OCI-LY7 (cell line): ENCODE data around the gene FMNL2. TPM values are rescaled to one million over a fixed set of nuclear protein-coding genes. Genes with fewer than 3 reads are reported as not detected.
A peak's percentile ranks its signal among the peaks of the same experiment; 100 is the strongest.

Source experiments
- BruUV-seq: library from RNA; stranded (reverse); fragments of 400-500 nt; replicated peaks from 2 replicates; lab custom pipeline; 2021; lab: Mats Ljungman, UMichigan
- CTCF ChIA-PET: fragments of 300-600 bp; sonication (Branson Sonifier 250); formaldehyde crosslinking; loops from one replicate; lab custom pipeline; 2022; ENCODE audit warnings: antibody characterized with exemption; ENCODE audit not compliant: unreplicated experiment; lab: Charles Lee
- POLR2A ChIA-PET: fragments of 300-600 bp; sonication (Branson Sonifier 250); formaldehyde crosslinking; loops from one replicate; lab custom pipeline; 2022; ENCODE audit warnings: antibody characterized with exemption; lab: Charles Lee
- DNase-seq: peaks from one replicate; pipeline ENCODE4 v3.0.0-alpha.2; 2015; ENCODE audit warnings: low spot score
- H2AFZ ChIP-seq: fragments of 200-600 bp; sonication (generic), shearing (Covaris generic); 2 replicates; pipeline ENCODE4 v1.6.1; 2014; ENCODE audit warnings: mild to moderate bottlenecking, antibody characterized with exemption, low read length, moderate library complexity
- H3K27ac ChIP-seq: fragments of 200-600 bp; sonication (generic); 2 replicates; pipeline ENCODE4 v1.5.1; 2014; ENCODE audit warnings: mixed run types, low read depth, mild to moderate bottlenecking, moderate library complexity, low read length, inconsistent platforms; ENCODE audit not compliant: poor library complexity, severe bottlenecking
- H3K36me3 ChIP-seq: fragments of 200-600 bp; sonication (generic); 2 replicates; pipeline ENCODE4 v1.6.1; 2014; ENCODE audit warnings: mild to moderate bottlenecking, antibody characterized with exemption, low read length, moderate library complexity, mixed read lengths; ENCODE audit not compliant: insufficient read depth
- H3K4me1 ChIP-seq: fragments of 200-600 bp; sonication (generic); 2 replicates; pipeline ENCODE4 v1.5.1; 2014; ENCODE audit warnings: mild to moderate bottlenecking, low read length; ENCODE audit not compliant: insufficient read depth, poor library complexity, severe bottlenecking
- H3K4me2 ChIP-seq: fragments of 200-600 bp; sonication (generic); 2 replicates; pipeline ENCODE4 v1.6.1; 2014; ENCODE audit warnings: mild to moderate bottlenecking, low read length
- H3K4me3 ChIP-seq: fragments of 200-600 bp; sonication (generic); 2 replicates; pipeline ENCODE4 v1.5.1; 2014; ENCODE audit warnings: mild to moderate bottlenecking, low read depth, low read length; ENCODE audit not compliant: poor library complexity, severe bottlenecking
- H3K79me2 ChIP-seq: fragments of 200-600 bp; sonication (generic); 2 replicates; pipeline ENCODE4 v1.6.1; 2016; ENCODE audit warnings: low read depth, mild to moderate bottlenecking, low read length, moderate library complexity, mixed read lengths; ENCODE audit not compliant: insufficient read depth
- H3K9me2 ChIP-seq: fragments of 200-600 bp; sonication (generic); 2 replicates; pipeline ENCODE4 v1.6.1; 2016; ENCODE audit warnings: mild to moderate bottlenecking, low read length, mixed read lengths; ENCODE audit not compliant: insufficient read depth
- H3K9me3 ChIP-seq: fragments of 200-600 bp; sonication (generic); 2 replicates; pipeline ENCODE4 v1.6.1; 2014; ENCODE audit warnings: mild to moderate bottlenecking, mixed run types, low read length, mixed read lengths
- H4K20me1 ChIP-seq: fragments of 200-600 bp; sonication (generic); 2 replicates; pipeline ENCODE4 v1.6.1; 2014; ENCODE audit warnings: mild to moderate bottlenecking, antibody characterized with exemption, low read length, moderate library complexity, mixed read lengths; ENCODE audit not compliant: insufficient read depth
- EZH2phosphoT487 ChIP-seq: fragments of 200-600 bp; sonication (generic); IDR thresholded peaks from 2 replicates; pipeline ENCODE4 v1.6.1; 2018; ENCODE audit warnings: low read depth, borderline replicate concordance, mild to moderate bottlenecking, mixed run types, antibody characterized with exemption, low read length, moderate library complexity, mixed read lengths
- intact Hi-C: fragments of 100-400 bp; cut with micrococcal nuclease; formaldehyde crosslinking; loops from one replicate; pipeline ENCODE4 v1.10.0; 2022; ENCODE audit not compliant: unreplicated experiment
- total RNA-seq, 2 experiments: library from RNA; depleted of rRNA in 1 of 2; stranded (reverse); fragments of >200 nt in 1 of 2; shearing (Covaris generic) in 1 of 2; gene quantifications; 2 replicates each; pipeline ENCODE4 v1.2.3, GENCODE V29; 2014 to 2022
- TF ChIP-seq, protein P1 (sequence below): fragments of 200-600 bp; sonication (generic); conservative IDR thresholded peaks from 2 replicates; pipeline ENCODE4 v1.5.1; 2014; ENCODE audit warnings: mild to moderate bottlenecking, antibody characterized with exemption, low read length, moderate library complexity, mixed read lengths

FMNL2 gene
- total RNA-seq, 2 experiments from 2014 or later: 0.03 to 0.21 TPM

DNA sequence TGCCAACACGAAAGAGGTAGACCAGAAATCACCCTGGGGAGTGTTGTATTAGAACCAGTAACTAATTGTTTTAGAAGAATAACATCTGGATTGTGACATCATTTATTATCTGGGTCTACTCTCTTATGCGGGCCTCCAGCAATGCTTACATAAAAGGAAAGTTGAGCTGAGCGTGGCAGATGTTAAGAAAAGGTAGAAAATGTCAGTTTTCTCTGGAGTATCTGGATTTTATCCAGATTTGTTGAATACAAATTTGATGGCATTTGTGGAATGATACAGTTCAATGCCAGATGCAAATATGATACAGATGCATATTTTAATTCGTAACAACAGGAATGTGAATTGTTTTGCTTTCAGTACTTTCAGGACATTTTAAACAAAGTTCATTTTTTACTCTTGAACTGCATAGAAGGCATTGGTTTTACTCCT is 292.0 kb downstream of the FMNL2 start:
- ChIA-PET POLR2A (interaction anchor here (0.6 to 0.7 kb wide), 2 partner anchors 578 to 1331 kb away, joined by 3 to 5 read pairs; no protein-coding TSS in a partner anchor), CTCF (no interaction called here)
- Histone ChIP-seq H3K36me3 (no peaks in the 10 kb centered on the region), H3K4me2 (no peak overlapping the region), H3K4me1 (no peaks in the 10 kb centered on the region), H3K9me3 (no peaks in the 10 kb centered on the region), H3K27ac (no peak overlapping the region), H2AFZ (no peak overlapping the region), H3K79me2 (no peaks in the 10 kb centered on the region), H4K20me1 (no peaks in the 10 kb centered on the region), H3K4me3 (no peak overlapping the region), H3K9me2 (no peaks in the 10 kb centered on the region)
- intact Hi-C loops: no loop called here
- no TSS peak for BruUV-seq
- TF ChIP-seq EZH2phosphoT487: no peak
- TF ChIP-seq, protein P1, sequence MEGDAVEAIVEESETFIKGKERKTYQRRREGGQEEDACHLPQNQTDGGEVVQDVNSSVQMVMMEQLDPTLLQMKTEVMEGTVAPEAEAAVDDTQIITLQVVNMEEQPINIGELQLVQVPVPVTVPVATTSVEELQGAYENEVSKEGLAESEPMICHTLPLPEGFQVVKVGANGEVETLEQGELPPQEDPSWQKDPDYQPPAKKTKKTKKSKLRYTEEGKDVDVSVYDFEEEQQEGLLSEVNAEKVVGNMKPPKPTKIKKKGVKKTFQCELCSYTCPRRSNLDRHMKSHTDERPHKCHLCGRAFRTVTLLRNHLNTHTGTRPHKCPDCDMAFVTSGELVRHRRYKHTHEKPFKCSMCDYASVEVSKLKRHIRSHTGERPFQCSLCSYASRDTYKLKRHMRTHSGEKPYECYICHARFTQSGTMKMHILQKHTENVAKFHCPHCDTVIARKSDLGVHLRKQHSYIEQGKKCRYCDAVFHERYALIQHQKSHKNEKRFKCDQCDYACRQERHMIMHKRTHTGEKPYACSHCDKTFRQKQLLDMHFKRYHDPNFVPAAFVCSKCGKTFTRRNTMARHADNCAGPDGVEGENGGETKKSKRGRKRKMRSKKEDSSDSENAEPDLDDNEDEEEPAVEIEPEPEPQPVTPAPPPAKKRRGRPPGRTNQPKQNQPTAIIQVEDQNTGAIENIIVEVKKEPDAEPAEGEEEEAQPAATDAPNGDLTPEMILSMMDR: no peak
- DNase-seq: no peak

DNA sequence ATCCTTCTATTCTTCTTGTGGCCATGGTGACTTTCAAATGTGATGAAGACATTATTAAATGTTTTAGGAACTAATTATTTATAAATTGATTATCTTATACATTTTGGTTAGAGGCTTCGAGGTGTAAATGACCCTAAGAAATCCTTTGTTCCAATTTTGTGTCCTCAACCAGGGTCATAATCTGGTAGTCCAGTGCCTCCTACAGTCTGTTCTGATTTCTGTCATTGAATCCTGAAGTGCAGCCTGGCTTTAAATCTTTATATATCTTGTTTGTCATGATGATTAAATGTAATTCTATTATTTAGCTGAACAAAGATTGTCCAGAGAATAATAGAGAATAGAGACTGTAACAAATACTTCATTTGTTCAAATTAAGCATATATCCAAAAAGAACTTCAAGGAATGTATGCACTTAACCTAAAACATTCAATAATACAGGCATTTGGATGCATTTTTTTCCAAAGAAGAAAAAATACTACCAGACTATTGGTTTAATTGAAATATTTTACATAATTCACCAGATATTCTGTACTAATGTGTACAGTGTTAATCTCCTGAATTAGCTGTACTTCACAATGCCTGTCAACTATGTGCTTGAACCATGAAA is 292.5 kb downstream of the FMNL2 start:
- no peaks in the 10 kb centered on the region for H3K4me1 ChIP-seq
- no peak for DNase-seq
- no peaks in the 10 kb centered on the region for H3K79me2 ChIP-seq
- H3K9me2 ChIP-seq: no peaks in the 10 kb centered on the region
- H3K9me3 ChIP-seq: no peaks in the 10 kb centered on the region
- no peaks in the 10 kb centered on the region for H3K36me3 ChIP-seq
- no TSS peak for BruUV-seq
- POLR2A ChIA-PET: no interaction called here
- no peak overlapping the region for H3K4me3 ChIP-seq
- H2AFZ ChIP-seq: no peak overlapping the region
- CTCF ChIA-PET: no interaction called here
- H3K4me2 ChIP-seq: no peak overlapping the region
- no peaks in the 10 kb centered on the region for H4K20me1 ChIP-seq
- TF ChIP-seq, protein P1: peak; percentile 60; the same call in 1 of the 2 replicates
- TF ChIP-seq EZH2phosphoT487: no peak
- intact Hi-C loops: no loop called here
- H3K27ac ChIP-seq: no peak overlapping the region

DNA sequence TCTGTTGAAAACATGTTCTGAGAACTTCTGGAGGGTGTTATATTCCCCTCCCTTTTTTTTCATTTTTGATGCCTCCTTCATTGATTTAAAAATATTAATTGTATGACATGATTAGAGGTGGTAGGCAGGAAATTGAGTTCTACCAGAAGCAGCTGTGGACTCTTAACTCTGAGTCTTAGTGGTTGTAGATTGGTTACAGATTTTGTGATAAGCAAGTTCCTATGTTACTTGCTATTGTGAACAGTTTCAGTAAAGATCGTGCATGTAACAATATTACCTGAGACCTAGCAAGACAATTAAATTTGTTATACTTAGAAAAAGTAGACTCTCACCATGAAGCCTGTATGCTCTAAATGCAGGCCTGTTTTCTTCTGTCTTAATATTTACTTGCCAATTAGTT is 294.2 kb downstream of the FMNL2 start:
- no peaks in the 10 kb centered on the region for H3K36me3 ChIP-seq
- no peak overlapping the region for H3K4me3 ChIP-seq
- intact Hi-C loops: no loop called here
- H4K20me1 ChIP-seq: no peaks in the 10 kb centered on the region
- no peaks in the 10 kb centered on the region for H3K9me3 ChIP-seq
- no TSS peak for BruUV-seq
- no peak overlapping the region for H2AFZ ChIP-seq
- ChIA-PET CTCF (no interaction called here), POLR2A (no interaction called here)
- no peaks in the 10 kb centered on the region for H3K4me1 ChIP-seq
- TF ChIP-seq, protein P1: no peak
- TF ChIP-seq EZH2phosphoT487: no peak
- H3K79me2 ChIP-seq: no peaks in the 10 kb centered on the region
- DNase-seq: no peak
- H3K9me2 ChIP-seq: no peaks in the 10 kb centered on the region
- H3K27ac ChIP-seq: no peak overlapping the region
- no peak overlapping the region for H3K4me2 ChIP-seq
